ENCODE data around the gene ZNF217.

- TF ChIP-seq ZFP36 (IDR thresholded peaks at IDR 0.05; ENCODE audit: borderline replicate concordance, partially characterized antibody) (no peak), MAX (IDR thresholded peaks at IDR 0.05) (no peak), JUNB (IDR thresholded peaks at IDR 0.05) (no peak), CTCF (IDR thresholded peaks at IDR 0.05) (no peak), POLR2A (IDR thresholded peaks at IDR 0.05; ENCODE audit: low read length) (no peak), HDAC2 (IDR thresholded peaks at IDR 0.05) (no peak), CHD2 (IDR thresholded peaks at IDR 0.05; ENCODE audit: low read length, partially characterized antibody) (no peak), ELK1 (IDR thresholded peaks at IDR 0.05; ENCODE audit: low read depth, low read length) (no peak), ZC3H11A (IDR thresholded peaks at IDR 0.05) (no peak), RAD21 (conservative IDR thresholded peaks at IDR 0.05 in 1 of 2, IDR thresholded peaks at IDR 0.05 in 1 of 2) (no peak), ATOH8 (CRISPR knock-in tag; IDR thresholded peaks at IDR 0.05; ENCODE audit: low read depth) (no peak), REST (IDR thresholded peaks at IDR 0.05) (no peak)
These were observed 35.8 kb upstream of the ZNF217 start for GRCh38 chr20:53629436-53629835.

Data from A549 (cell line).